ENCODE data around the gene EDDM3A. TPM values are rescaled to one million over a fixed set of nuclear protein-coding genes. Genes with fewer than 3 reads are reported as not detected.

EDDM3A gene
- total and polyA plus RNA-seq, 9 donors: not detected

Other genes starting within 250 kb of the EDDM3A start
- 0.09 TPM for gene RNASE10, start 240.3 kb upstream of the EDDM3A start, total RNA-seq
- gene RNASE10, start 240.3 kb upstream of the EDDM3A start, polyA plus RNA-seq (ENCODE audit: insufficient read depth in 1 of 8, insufficient read length in 8 of 8, low replicate concordance in 1 of 8): under 1 TPM in 3 of 8 donors, not detected in 5; 0.16 to 0.27 (median 0.23) TPM
- not detected for gene RNASE9, start 184.8 kb upstream of the EDDM3A start, total RNA-seq
- not detected for gene RNASE9, start 184.8 kb upstream of the EDDM3A start, polyA plus RNA-seq (ENCODE audit: insufficient read depth in 1 of 8, insufficient read length in 8 of 8, low replicate concordance in 1 of 8)
- not detected for gene RNASE11, start 157.9 kb upstream of the EDDM3A start, total RNA-seq
- not detected for gene RNASE11, start 157.9 kb upstream of the EDDM3A start, polyA plus RNA-seq (ENCODE audit: insufficient read depth in 1 of 8, insufficient read length in 8 of 8, low replicate concordance in 1 of 8)
- not detected for gene RNASE12, start 154.5 kb upstream of the EDDM3A start, total RNA-seq
- not detected for gene RNASE12, start 154.5 kb upstream of the EDDM3A start, polyA plus RNA-seq (ENCODE audit: insufficient read depth in 1 of 8, insufficient read length in 8 of 8, low replicate concordance in 1 of 8)
- not detected for gene OR6S1, start 104.2 kb upstream of the EDDM3A start, total RNA-seq
- not detected for gene OR6S1, start 104.2 kb upstream of the EDDM3A start, polyA plus RNA-seq (ENCODE audit: insufficient read depth in 1 of 8, insufficient read length in 8 of 8, low replicate concordance in 1 of 8)
- gene RNASE4, start 61.3 kb upstream of the EDDM3A start, total RNA-seq: 18.4 TPM
- 1 to 10 TPM; 2.4 to 8.4 (median 4.9) TPM for gene RNASE4, start 61.3 kb upstream of the EDDM3A start, polyA plus RNA-seq (ENCODE audit: insufficient read depth in 1 of 8, insufficient read length in 8 of 8, low replicate concordance in 1 of 8)
- 4.6 TPM for gene ANG, start 57.1 kb upstream of the EDDM3A start, total RNA-seq
- 1 to 10 TPM; 1.9 to 5.0 (median 3.0) TPM for gene ANG, start 57.1 kb upstream of the EDDM3A start, polyA plus RNA-seq (ENCODE audit: insufficient read depth in 1 of 8, insufficient read length in 8 of 8, low replicate concordance in 1 of 8)
- gene EDDM3B, start 22.5 kb downstream of the EDDM3A start, total RNA-seq: not detected
- not detected for gene EDDM3B, start 22.5 kb downstream of the EDDM3A start, polyA plus RNA-seq (ENCODE audit: insufficient read depth in 1 of 8, insufficient read length in 8 of 8, low replicate concordance in 1 of 8)
- gene RNASE6, start 35.4 kb downstream of the EDDM3A start, total RNA-seq: 4.8 TPM
- 1 to 10 TPM; 5.0 to 7.9 (median 5.7) TPM for gene RNASE6, start 35.4 kb downstream of the EDDM3A start, polyA plus RNA-seq (ENCODE audit: insufficient read depth in 1 of 8, insufficient read length in 8 of 8, low replicate concordance in 1 of 8)
- gene RNASE1, start 57.0 kb downstream of the EDDM3A start, total RNA-seq: 204 TPM
- 100 to 1,000 TPM; 135 to 259 (median 209) TPM for gene RNASE1, start 57.0 kb downstream of the EDDM3A start, polyA plus RNA-seq (ENCODE audit: insufficient read depth in 1 of 8, insufficient read length in 8 of 8, low replicate concordance in 1 of 8)
- not detected for gene RNASE3, start 145.5 kb downstream of the EDDM3A start, total RNA-seq
- gene RNASE3, start 145.5 kb downstream of the EDDM3A start, polyA plus RNA-seq (ENCODE audit: insufficient read depth in 1 of 8, insufficient read length in 8 of 8, low replicate concordance in 1 of 8): 1 to 10 TPM in 1 of 8 donors, under 1 TPM in 6, not detected in 1; 0.18 to 1.1 (median 0.32) TPM
- gene RNASE2, start 209.6 kb downstream of the EDDM3A start, total RNA-seq: 0.13 TPM
- gene RNASE2, start 209.6 kb downstream of the EDDM3A start, polyA plus RNA-seq (ENCODE audit: insufficient read depth in 1 of 8, insufficient read length in 8 of 8, low replicate concordance in 1 of 8): 1 to 10 TPM in 7 of 8 donors, under 1 TPM in 1; 0.95 to 1.9 (median 1.1) TPM
- 50.6 TPM for gene METTL17, start 244.1 kb downstream of the EDDM3A start, total RNA-seq
- gene METTL17, start 244.1 kb downstream of the EDDM3A start, polyA plus RNA-seq (ENCODE audit: insufficient read depth in 1 of 8, insufficient read length in 8 of 8, low replicate concordance in 1 of 8): 10 to 100 TPM; 36.0 to 64.0 (median 46.8) TPM